D721Med (cell line): ENCODE results near the gene IDI1.

ENCODE experiments used
- DNase-seq: peaks from one replicate; pipeline ENCODE4 v3.0.0; 2011; ENCODE audit warnings: low spot score; ENCODE audit not compliant: insufficient read length
- FAIRE-seq: peaks from 2 replicates; lab custom pipeline; 2011; peaks lifted over from hg19 to GRCh38; lab: Jason Lieb, UNC
- TF ChIP-seq, protein P1 (sequence below): IDR thresholded peaks from 2 replicates; pipeline ENCODE4 v1.5.1; 2012; ENCODE audit warnings: mild to moderate bottlenecking, control low read depth; ENCODE audit not compliant: insufficient read depth; ENCODE audit errors: missing control alignments

IDI1 gene

GRCh38 chr10:1063232-1063865, 14.4 kb upstream of the IDI1 start:
- no peak for DNase-seq
- no peak for FAIRE-seq
- TF ChIP-seq, protein P1, sequence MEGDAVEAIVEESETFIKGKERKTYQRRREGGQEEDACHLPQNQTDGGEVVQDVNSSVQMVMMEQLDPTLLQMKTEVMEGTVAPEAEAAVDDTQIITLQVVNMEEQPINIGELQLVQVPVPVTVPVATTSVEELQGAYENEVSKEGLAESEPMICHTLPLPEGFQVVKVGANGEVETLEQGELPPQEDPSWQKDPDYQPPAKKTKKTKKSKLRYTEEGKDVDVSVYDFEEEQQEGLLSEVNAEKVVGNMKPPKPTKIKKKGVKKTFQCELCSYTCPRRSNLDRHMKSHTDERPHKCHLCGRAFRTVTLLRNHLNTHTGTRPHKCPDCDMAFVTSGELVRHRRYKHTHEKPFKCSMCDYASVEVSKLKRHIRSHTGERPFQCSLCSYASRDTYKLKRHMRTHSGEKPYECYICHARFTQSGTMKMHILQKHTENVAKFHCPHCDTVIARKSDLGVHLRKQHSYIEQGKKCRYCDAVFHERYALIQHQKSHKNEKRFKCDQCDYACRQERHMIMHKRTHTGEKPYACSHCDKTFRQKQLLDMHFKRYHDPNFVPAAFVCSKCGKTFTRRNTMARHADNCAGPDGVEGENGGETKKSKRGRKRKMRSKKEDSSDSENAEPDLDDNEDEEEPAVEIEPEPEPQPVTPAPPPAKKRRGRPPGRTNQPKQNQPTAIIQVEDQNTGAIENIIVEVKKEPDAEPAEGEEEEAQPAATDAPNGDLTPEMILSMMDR = no peak

DNA sequence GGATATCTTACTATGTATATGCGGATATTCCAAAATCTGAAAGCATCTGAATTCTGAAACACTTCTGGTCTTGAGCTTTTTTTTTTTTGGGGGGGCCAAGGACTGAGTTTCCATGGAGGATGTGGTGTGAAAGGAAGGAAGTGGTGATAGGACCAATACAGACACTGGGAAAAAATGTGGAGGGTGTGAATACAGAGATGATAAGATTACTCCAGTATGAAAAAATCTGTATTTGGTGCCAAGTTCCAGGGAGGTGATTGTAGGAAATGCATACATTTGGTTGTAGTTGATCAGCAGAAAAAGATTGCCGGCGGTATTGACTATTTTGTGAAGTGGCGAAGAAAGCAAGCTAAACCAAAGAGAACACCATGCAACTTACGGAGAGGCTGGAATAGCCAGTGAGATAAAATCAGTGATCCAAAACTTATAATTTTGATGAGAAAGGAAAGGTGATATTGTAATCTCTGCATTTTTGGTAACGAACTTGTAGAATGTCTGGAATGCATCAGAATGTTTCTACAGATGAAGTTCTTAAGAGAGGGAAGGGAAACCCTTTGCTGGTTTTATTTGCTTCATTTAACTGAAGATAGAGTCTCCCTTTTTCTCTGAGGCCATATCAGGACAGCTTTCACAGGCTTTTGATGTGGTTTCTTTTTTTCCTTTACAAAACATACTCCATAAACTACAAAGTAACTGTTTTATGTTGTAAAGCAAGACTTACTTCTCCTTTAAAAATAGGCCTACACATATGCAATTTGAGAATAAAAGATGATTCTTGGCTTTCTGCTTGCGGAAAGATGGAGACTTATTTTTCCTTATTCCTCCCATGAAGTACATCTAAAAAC, 13.2 kb upstream of the IDI1 start:
- FAIRE-seq = no peak
- DNase-seq = no peak
- TF ChIP-seq, protein P1 = no peak

DNA sequence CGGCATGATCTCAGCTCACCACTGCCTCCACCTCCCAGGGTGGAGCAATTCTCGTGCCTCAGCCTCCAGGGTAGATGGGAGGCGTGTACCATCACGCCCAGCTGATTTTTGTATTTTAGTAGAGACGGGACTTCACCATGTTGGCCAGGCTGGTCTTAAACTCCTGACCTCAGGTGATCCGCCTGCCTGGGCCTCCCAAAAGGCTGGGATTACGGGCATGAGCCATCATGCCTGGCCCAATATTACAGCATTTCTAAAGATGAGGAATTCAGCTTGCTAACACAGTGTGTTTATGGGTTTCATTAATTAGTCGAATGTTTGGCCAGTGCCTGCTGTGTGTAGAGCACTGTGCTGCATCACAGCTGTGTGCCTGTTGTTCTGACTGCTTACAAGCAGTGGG, 11.0 kb upstream of the IDI1 start:
- no peak for DNase-seq
- TF ChIP-seq, protein P1 = no peak
- FAIRE-seq = no peak

GRCh38 chr10:1058017-1058416, 9.1 kb upstream of the IDI1 start:
- FAIRE-seq (no peak), DNase-seq (no peak)
- TF ChIP-seq, protein P1 = no peak

DNA sequence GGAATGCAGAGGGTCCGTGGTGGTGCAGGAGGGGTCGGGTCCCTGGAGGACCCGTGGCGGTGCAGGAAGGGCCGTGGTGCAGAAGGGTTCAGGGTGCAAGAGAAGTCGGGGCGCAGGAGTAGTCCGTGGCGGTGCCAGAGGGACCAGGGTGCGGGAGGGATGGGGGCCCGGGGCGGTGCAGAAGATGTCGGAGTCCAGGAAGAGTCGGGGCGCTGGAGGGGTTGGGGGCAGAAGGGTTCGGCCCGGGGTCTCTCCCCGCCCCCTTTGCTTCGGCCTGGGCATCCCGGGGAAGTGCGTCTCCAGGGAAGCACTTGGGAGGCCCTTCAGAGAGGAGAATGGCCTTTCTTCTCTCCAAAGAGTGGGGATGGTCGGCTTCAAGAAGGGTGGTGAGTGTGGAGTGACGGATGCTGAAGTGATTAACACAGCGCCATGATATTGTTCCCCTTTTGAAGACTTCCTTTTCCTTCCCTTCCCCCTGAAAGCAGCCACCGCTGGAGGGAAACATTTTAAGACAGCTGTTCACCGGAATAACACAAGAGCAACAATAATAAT, 8.3 kb upstream of the IDI1 start:
- FAIRE-seq (no peak), DNase-seq (no peak)
- TF ChIP-seq, protein P1 = no peak

DNA sequence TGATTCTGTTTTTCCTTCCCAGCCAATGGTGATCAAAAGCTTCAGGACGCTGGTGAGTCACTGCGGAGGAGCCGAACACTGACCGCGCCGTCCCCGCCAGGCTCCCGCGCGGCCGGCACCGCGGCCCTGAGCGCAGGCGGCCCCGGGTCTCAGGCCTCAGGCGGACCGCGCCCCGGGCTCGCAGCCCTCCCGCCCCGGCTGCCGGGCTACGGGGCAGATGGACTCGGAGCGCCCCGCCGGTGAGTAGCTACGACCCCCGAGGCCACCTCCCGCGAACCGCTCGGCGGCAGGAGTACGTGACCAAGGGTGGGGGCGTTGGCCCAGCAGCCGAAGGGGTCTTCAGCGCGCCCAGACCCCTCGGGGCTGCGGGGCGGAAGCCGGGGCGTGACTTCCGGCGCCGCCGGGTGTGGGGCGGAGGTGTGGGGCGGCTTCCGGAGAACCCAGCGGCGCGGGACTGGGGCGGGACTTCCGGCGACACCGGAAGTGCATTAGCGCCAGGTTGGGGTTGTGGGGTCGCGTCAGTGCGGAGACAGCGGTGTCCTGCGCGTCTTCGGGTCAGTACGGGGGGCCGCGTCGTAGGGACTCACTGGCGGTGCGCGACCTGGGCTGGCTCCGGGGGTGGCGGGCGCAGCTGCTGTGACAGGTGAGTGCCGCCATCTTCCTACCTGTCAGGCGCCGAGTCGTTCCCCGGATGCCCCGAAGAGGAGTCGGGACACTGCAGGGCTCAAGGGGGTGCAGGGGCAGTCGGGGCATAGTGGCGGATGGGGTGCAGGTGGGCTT, 7.6 kb upstream of the IDI1 start, which contains the start of gene WDR37:
Gene WDR37 (plus strand): TSS at position 60 of the 780 bp plus-strand sequence. CDS start 15,771 bp downstream, outside the sequence.
- TF ChIP-seq, protein P1 = no peak
- FAIRE-seq (no peak), DNase-seq (peak; percentile 95)
